ENCODE data around the gene SPOCK2.

The SPOCK2 gene

GRCh38 chr10:72016608-72017300 lies 71.6 kb downstream of the SPOCK2 start:
- Histone ChIP-seq H3K4me3 (ENCODE audit: low read depth in 1 of 2, low read length in 2 of 2) (no peak overlapping the region), H3K9me3 (ENCODE audit: control insufficient read depth in 1 of 2, low read length in 2 of 2) (no peaks in the 10 kb centered on the region), H3K36me3 (ENCODE audit: control insufficient read depth in 1 of 2, insufficient read depth in 2 of 2, low read length in 2 of 2) (no peaks in the 10 kb centered on the region), H3K4me1 (ENCODE audit: control insufficient read depth in 1 of 2, insufficient read depth in 2 of 2, low read length in 2 of 2) (peaks cover 0 to 16% of the 10 kb centered on the region in 2 donors), H3K27ac (ENCODE audit: low read length) (no peak overlapping the region), H3K27me3 (ENCODE audit: low read depth, low read length) (no peaks in the 10 kb centered on the region)

GRCh38 chr10:72015841-72016240 lies 72.5 kb downstream of the SPOCK2 start:
- H3K27me3 ChIP-seq (ENCODE audit: low read depth, low read length) = no peaks in the 10 kb centered on the region
- peaks cover 0 to 23% of the 10 kb centered on the region in 2 donors for H3K4me1 ChIP-seq (ENCODE audit: control insufficient read depth in 1 of 2, insufficient read depth in 2 of 2, low read length in 2 of 2)
- no peak overlapping the region for H3K27ac ChIP-seq (ENCODE audit: low read length)
- H3K4me3 ChIP-seq (ENCODE audit: low read depth in 1 of 2, low read length in 2 of 2) = no peak overlapping the region
- H3K9me3 ChIP-seq (ENCODE audit: control insufficient read depth in 1 of 2, low read length in 2 of 2) = no peaks in the 10 kb centered on the region
- no peaks in the 10 kb centered on the region for H3K36me3 ChIP-seq (ENCODE audit: control insufficient read depth in 1 of 2, insufficient read depth in 2 of 2, low read length in 2 of 2)

GRCh38 chr10:72014785-72015480 lies 73.4 kb downstream of the SPOCK2 start:
- no peak overlapping the region for H3K4me3 ChIP-seq (ENCODE audit: low read depth in 1 of 2, low read length in 2 of 2)
- no peaks in the 10 kb centered on the region for H3K9me3 ChIP-seq (ENCODE audit: control insufficient read depth in 1 of 2, low read length in 2 of 2)
- peaks cover 5 to 33% of the 10 kb centered on the region in 2 donors for H3K4me1 ChIP-seq (ENCODE audit: control insufficient read depth in 1 of 2, insufficient read depth in 2 of 2, low read length in 2 of 2)
- no peak overlapping the region for H3K27ac ChIP-seq (ENCODE audit: low read length)
- H3K36me3 ChIP-seq (ENCODE audit: control insufficient read depth in 1 of 2, insufficient read depth in 2 of 2, low read length in 2 of 2) = no peaks in the 10 kb centered on the region
- no peaks in the 10 kb centered on the region for H3K27me3 ChIP-seq (ENCODE audit: low read depth, low read length)

- no peak overlapping the region for H3K4me3 ChIP-seq (ENCODE audit: low read depth in 1 of 2, low read length in 2 of 2)
- H3K36me3 ChIP-seq (ENCODE audit: control insufficient read depth in 1 of 2, insufficient read depth in 2 of 2, low read length in 2 of 2) = no peaks in the 10 kb centered on the region
- H3K4me1 ChIP-seq (ENCODE audit: control insufficient read depth in 1 of 2, insufficient read depth in 2 of 2, low read length in 2 of 2) = peaks cover 7 to 37% of the 10 kb centered on the region in 2 donors
- no peaks in the 10 kb centered on the region for H3K9me3 ChIP-seq (ENCODE audit: control insufficient read depth in 1 of 2, low read length in 2 of 2)
- no peak overlapping the region for H3K27ac ChIP-seq (ENCODE audit: low read length)
- H3K27me3 ChIP-seq (ENCODE audit: low read depth, low read length) = no peaks in the 10 kb centered on the region
Observed at GRCh38 chr10:72014197-72014596, 74.2 kb downstream of the SPOCK2 start.

GRCh38 chr10:72013202-72013945 lies 75.0 kb downstream of the SPOCK2 start:
- Histone ChIP-seq H3K27ac (ENCODE audit: low read length) (no peak overlapping the region), H3K36me3 (ENCODE audit: control insufficient read depth in 1 of 2, insufficient read depth in 2 of 2, low read length in 2 of 2) (no peaks in the 10 kb centered on the region), H3K4me3 (ENCODE audit: low read depth in 1 of 2, low read length in 2 of 2) (no peak overlapping the region), H3K4me1 (ENCODE audit: control insufficient read depth in 1 of 2, insufficient read depth in 2 of 2, low read length in 2 of 2) (peaks cover 15 to 45% of the 10 kb centered on the region in 2 donors), H3K27me3 (ENCODE audit: low read depth, low read length) (no peaks in the 10 kb centered on the region), H3K9me3 (ENCODE audit: control insufficient read depth in 1 of 2, low read length in 2 of 2) (no peaks in the 10 kb centered on the region)

GRCh38 chr10:72012796-72013195 lies 75.6 kb downstream of the SPOCK2 start:
- no peak overlapping the region for H3K4me3 ChIP-seq (ENCODE audit: low read depth in 1 of 2, low read length in 2 of 2)
- H3K27ac ChIP-seq (ENCODE audit: low read length) = no peak overlapping the region
- H3K4me1 ChIP-seq (ENCODE audit: control insufficient read depth in 1 of 2, insufficient read depth in 2 of 2, low read length in 2 of 2) = peaks cover 15 to 46% of the 10 kb centered on the region in 2 donors
- peaks cover 0 to 2% of the 10 kb centered on the region in 2 donors for H3K36me3 ChIP-seq (ENCODE audit: control insufficient read depth in 1 of 2, insufficient read depth in 2 of 2, low read length in 2 of 2)
- no peaks in the 10 kb centered on the region for H3K27me3 ChIP-seq (ENCODE audit: low read depth, low read length)
- no peaks in the 10 kb centered on the region for H3K9me3 ChIP-seq (ENCODE audit: control insufficient read depth in 1 of 2, low read length in 2 of 2)

GRCh38 chr10:72011976-72012512 lies 76.3 kb downstream of the SPOCK2 start:
- Histone ChIP-seq H3K9me3 (ENCODE audit: control insufficient read depth in 1 of 2, low read length in 2 of 2) (no peaks in the 10 kb centered on the region), H3K27me3 (ENCODE audit: low read depth, low read length) (no peaks in the 10 kb centered on the region), H3K27ac (ENCODE audit: low read length) (no peak overlapping the region), H3K4me1 (ENCODE audit: control insufficient read depth in 1 of 2, insufficient read depth in 2 of 2, low read length in 2 of 2) (peaks cover 15 to 46% of the 10 kb centered on the region in 2 donors), H3K4me3 (ENCODE audit: low read depth in 1 of 2, low read length in 2 of 2) (no peak overlapping the region), H3K36me3 (ENCODE audit: control insufficient read depth in 1 of 2, insufficient read depth in 2 of 2, low read length in 2 of 2) (peaks cover 0 to 10% of the 10 kb centered on the region in 2 donors)

GRCh38 chr10:72011468-72011867 lies 76.9 kb downstream of the SPOCK2 start:
- H3K4me3 ChIP-seq (ENCODE audit: low read depth in 1 of 2, low read length in 2 of 2) = no peak overlapping the region
- H3K27me3 ChIP-seq (ENCODE audit: low read depth, low read length) = no peaks in the 10 kb centered on the region
- peaks cover 0 to 11% of the 10 kb centered on the region in 2 donors for H3K36me3 ChIP-seq (ENCODE audit: control insufficient read depth in 1 of 2, insufficient read depth in 2 of 2, low read length in 2 of 2)
- no peak overlapping the region for H3K27ac ChIP-seq (ENCODE audit: low read length)
- peaks cover 15 to 46% of the 10 kb centered on the region in 2 donors for H3K4me1 ChIP-seq (ENCODE audit: control insufficient read depth in 1 of 2, insufficient read depth in 2 of 2, low read length in 2 of 2)
- H3K9me3 ChIP-seq (ENCODE audit: control insufficient read depth in 1 of 2, low read length in 2 of 2) = no peaks in the 10 kb centered on the region

- Histone ChIP-seq H3K4me1 (ENCODE audit: control insufficient read depth in 1 of 2, insufficient read depth in 2 of 2, low read length in 2 of 2) (peaks cover 15 to 50% of the 10 kb centered on the region in 2 donors), H3K27ac (ENCODE audit: low read length) (no peak overlapping the region)
Observed at GRCh38 chr10:72011016-72011415, 77.3 kb downstream of the SPOCK2 start.

GRCh38 chr10:72010234-72010973 lies 77.9 kb downstream of the SPOCK2 start:
- Histone ChIP-seq H3K4me3 (ENCODE audit: low read depth in 1 of 2, low read length in 2 of 2) (peak overlapping the region in 1 of 2 donors; percentile 37), H3K27ac (ENCODE audit: low read length) (peak overlapping the region; percentile 94), H3K27me3 (ENCODE audit: low read depth, low read length) (no peaks in the 10 kb centered on the region), H3K36me3 (ENCODE audit: control insufficient read depth in 1 of 2, insufficient read depth in 2 of 2, low read length in 2 of 2) (peaks cover 0 to 11% of the 10 kb centered on the region in 2 donors), H3K4me1 (ENCODE audit: control insufficient read depth in 1 of 2, insufficient read depth in 2 of 2, low read length in 2 of 2) (peaks cover 15 to 50% of the 10 kb centered on the region in 2 donors), H3K9me3 (ENCODE audit: control insufficient read depth in 1 of 2, low read length in 2 of 2) (no peaks in the 10 kb centered on the region)

More at GRCh38 chr10:72011016-72011415, 77.3 kb downstream of the SPOCK2 start:
- H3K27me3 ChIP-seq (ENCODE audit: low read depth, low read length) = no peaks in the 10 kb centered on the region
- peaks cover 0 to 11% of the 10 kb centered on the region in 2 donors for H3K36me3 ChIP-seq (ENCODE audit: control insufficient read depth in 1 of 2, insufficient read depth in 2 of 2, low read length in 2 of 2)
- no peaks in the 10 kb centered on the region for H3K9me3 ChIP-seq (ENCODE audit: control insufficient read depth in 1 of 2, low read length in 2 of 2)
- H3K4me3 ChIP-seq (ENCODE audit: low read depth in 1 of 2, low read length in 2 of 2) = no peak overlapping the region
